ENCODE results near the gene MS4A7. TPM values are rescaled to one million over a fixed set of nuclear protein-coding genes. Genes with fewer than 3 reads are reported as not detected.
A peak's percentile ranks its signal among the peaks of the same experiment; 100 is the strongest.

Gene MS4A7
- total RNA-seq, 2 experiments from 2014 or later = not detected

- no peak for TF ChIP-seq CTCF (IDR thresholded peaks at IDR 0.05)
- Mint-ChIP-seq H3K36me3 (ENCODE audit: low read depth) (no peaks in the 10 kb centered on the region), H3K4me1 (ENCODE audit: low read depth) (no peaks in the 10 kb centered on the region), H3K9me3 (no peaks in the 10 kb centered on the region), H3K27me3 (peaks cover 13% of the 10 kb centered on the region), H3K4me3 (no peak overlapping the region), H3K27ac (no peak overlapping the region)
- DNase-seq (no peak), ATAC-seq (no peak)
- intact Hi-C loops (cut with micrococcal nuclease) = no loop called here
- ChIA-PET POLR2A (no interaction called here), CTCF (no interaction called here)
These were observed 39.0 kb upstream of the MS4A7 start for GRCh38 chr11:60339356-60339755.

GRCh38 chr11:60343094-60343704, 35.1 kb upstream of the MS4A7 start:
- Mint-ChIP-seq H3K27me3 (peaks cover 17% of the 10 kb centered on the region), H3K4me1 (ENCODE audit: low read depth) (no peaks in the 10 kb centered on the region), H3K9me3 (no peaks in the 10 kb centered on the region), H3K27ac (no peak overlapping the region), H3K4me3 (no peak overlapping the region), H3K36me3 (ENCODE audit: low read depth) (no peaks in the 10 kb centered on the region)
- POLR2A ChIA-PET = no interaction called here
- ATAC-seq (no peak), DNase-seq (peak; percentile 19)
- CTCF ChIA-PET = interaction anchor here (0.7 to 8.5 kb wide), 11 partner anchors 9 to 290 kb away, joined by 3 to 77 read pairs (median 3); no protein-coding TSS in a partner anchor
- intact Hi-C loops (cut with micrococcal nuclease) = loop anchor here (2.0 kb wide), 1 partner anchor 78 kb away; no protein-coding TSS in a partner anchor
- peak; percentile 88 for TF ChIP-seq CTCF (IDR thresholded peaks at IDR 0.05)

- ATAC-seq (no peak), DNase-seq (no peak)
- no peak overlapping the region for H3K27ac Mint-ChIP-seq
- no peak overlapping the region for H3K4me3 Mint-ChIP-seq
- H3K9me3 Mint-ChIP-seq = no peaks in the 10 kb centered on the region
- no peak for TF ChIP-seq CTCF (IDR thresholded peaks at IDR 0.05)
- intact Hi-C loops (cut with micrococcal nuclease) = no loop called here
- ChIA-PET CTCF (interaction anchor here (0.8 to 8.5 kb wide), 10 partner anchors 8 to 393 kb away, joined by 3 to 77 read pairs (median 4); no protein-coding TSS in a partner anchor), POLR2A (no interaction called here)
- no peaks in the 10 kb centered on the region for H3K4me1 Mint-ChIP-seq (ENCODE audit: low read depth)
- no peaks in the 10 kb centered on the region for H3K36me3 Mint-ChIP-seq (ENCODE audit: low read depth)
- H3K27me3 Mint-ChIP-seq = peaks cover 19% of the 10 kb centered on the region
These were observed 34.2 kb upstream of the MS4A7 start for GRCh38 chr11:60344146-60344545.

GRCh38 chr11:60345489-60345888, 32.8 kb upstream of the MS4A7 start:
- ATAC-seq (no peak), DNase-seq (peak; percentile 52)
- intact Hi-C loops (cut with micrococcal nuclease) = loop anchor here (5.0 kb wide), 1 partner anchor 272 kb away; no protein-coding TSS in a partner anchor
- no peak overlapping the region for H3K27ac Mint-ChIP-seq
- H3K27me3 Mint-ChIP-seq = peaks cover 17% of the 10 kb centered on the region
- peak; percentile 41 for TF ChIP-seq CTCF (IDR thresholded peaks at IDR 0.05)
- no peaks in the 10 kb centered on the region for H3K9me3 Mint-ChIP-seq
- no peaks in the 10 kb centered on the region for H3K4me1 Mint-ChIP-seq (ENCODE audit: low read depth)
- CTCF ChIA-PET = interaction anchor here (0.6 to 8.5 kb wide), 11 partner anchors 11 to 392 kb away, joined by 3 to 77 read pairs (median 3); no protein-coding TSS in a partner anchor
- POLR2A ChIA-PET = no interaction called here
- no peaks in the 10 kb centered on the region for H3K36me3 Mint-ChIP-seq (ENCODE audit: low read depth)
- no peak overlapping the region for H3K4me3 Mint-ChIP-seq

GRCh38 chr11:60347084-60347797, 31.1 kb upstream of the MS4A7 start:
- ATAC-seq = no peak
- ChIA-PET POLR2A (no interaction called here), CTCF (interaction anchor here (0.7 to 8.5 kb wide), 4 partner anchors 16 to 82 kb away, joined by 3 to 77 read pairs (median 32); no protein-coding TSS in a partner anchor)
- no peak for TF ChIP-seq CTCF (IDR thresholded peaks at IDR 0.05)
- Mint-ChIP-seq H3K36me3 (ENCODE audit: low read depth) (no peaks in the 10 kb centered on the region), H3K27me3 (peaks cover 9% of the 10 kb centered on the region), H3K27ac (no peak overlapping the region), H3K4me3 (no peak overlapping the region), H3K9me3 (no peaks in the 10 kb centered on the region), H3K4me1 (ENCODE audit: low read depth) (no peaks in the 10 kb centered on the region)
- DNase-seq = no peak
- intact Hi-C loops (cut with micrococcal nuclease) = loop anchor here (5.0 kb wide), 1 partner anchor 270 kb away; no protein-coding TSS in a partner anchor

All from activated CD8-positive, alpha-beta T cell treated with anti-CD3 and anti-CD28 coated beads for 36 hours (primary cell).